Keratinocyte (primary cell): ENCODE measurements around the gene FOXA2.

ENCODE experiments used
- CTCF ChIP-seq, 3 experiments: IDR thresholded peaks in 1 of 3; conservative IDR thresholded peaks in 1 of 3; optimal IDR thresholded peaks in 1 of 3; 2 replicates in 2 of 3; 3 replicates in 1 of 3; pipeline versions ENCODE3 to v1.5.1; 2011; ENCODE audit warnings: low read length in 3 of 3, mild to moderate bottlenecking in 3 of 3, moderate library complexity in 2 of 3, control low read depth in 1 of 3, inconsistent platforms in 1 of 3; ENCODE audit not compliant: insufficient read depth in 2 of 3; ENCODE audit errors: extremely low read depth in 1 of 3
- EZH2 ChIP-seq: IDR thresholded peaks from one replicate; pipeline ENCODE4 v1.6.1; 2012; ENCODE audit warnings: inconsistent platforms, mild to moderate bottlenecking, low read length, moderate library complexity

- TF ChIP-seq CTCF (optimal IDR thresholded peaks at IDR 0.05 in 1 of 3, IDR thresholded peaks at IDR 0.05 in 1 of 3, conservative IDR thresholded peaks at IDR 0.05 in 1 of 3; ENCODE audit: extremely low read depth in 1 of 3, insufficient read depth in 2 of 3, low read length in 3 of 3) = no peak
- TF ChIP-seq EZH2 = no peak
Observed at GRCh38 chr20:22617160-22617559, 32.8 kb upstream of the FOXA2 start.
